GM21619 (cell line): Measurements from ENCODE around the gene FAM53B.
A peak's percentile ranks its signal among the peaks of the same experiment; 100 is the strongest.

ENCODE experiments used
- ATAC-seq: cut with Tn5 transposase; IDR thresholded peaks from one replicate; pipeline ENCODE4 v1.9.1; 2021; ENCODE audit not compliant: unreplicated experiment

The FAM53B gene

GRCh38 chr10:124652200-124652599 is 92.0 kb downstream of the FAM53B start:
- ATAC-seq, result no peak

GRCh38 chr10:124651402-124651891 is 92.7 kb downstream of the FAM53B start:
- no peak for ATAC-seq

GRCh38 chr10:124650820-124651401 is 93.3 kb downstream of the FAM53B start:
- peak; percentile 38 for ATAC-seq

- ATAC-seq, result no peak
Observed at GRCh38 chr10:124650263-124650662, 93.9 kb downstream of the FAM53B start.

GRCh38 chr10:124649214-124649613 is 95.0 kb downstream of the FAM53B start:
- ATAC-seq, result no peak

- no peak for ATAC-seq
Observed at GRCh38 chr10:124648738-124649137, 95.4 kb downstream of the FAM53B start.

- ATAC-seq, result no peak
Observed at GRCh38 chr10:124648131-124648475, 96.1 kb downstream of the FAM53B start.

- peak; percentile 56 for ATAC-seq
Observed at GRCh38 chr10:124647421-124648130, 96.6 kb downstream of the FAM53B start.

GRCh38 chr10:124646483-124647352 is 97.5 kb downstream of the FAM53B start:
- ATAC-seq, result no peak

- no peak for ATAC-seq
Observed at GRCh38 chr10:124645467-124646095, 98.6 kb downstream of the FAM53B start.

- ATAC-seq, result no peak
Observed at GRCh38 chr10:124644771-124645415, 99.3 kb downstream of the FAM53B start.

- ATAC-seq, result no peak
Observed at GRCh38 chr10:124644236-124644635, 99.9 kb downstream of the FAM53B start.

GRCh38 chr10:124643330-124644009 is 100.7 kb downstream of the FAM53B start:
- no peak for ATAC-seq

GRCh38 chr10:124642088-124642710 is 102.0 kb downstream of the FAM53B start:
- ATAC-seq, result no peak

- ATAC-seq, result peak; percentile 44
Observed at GRCh38 chr10:124641282-124642087, 102.7 kb downstream of the FAM53B start.

GRCh38 chr10:124640538-124641231 is 103.5 kb downstream of the FAM53B start:
- peak; percentile 64 for ATAC-seq

- ATAC-seq, result no peak
Observed at GRCh38 chr10:124640056-124640455, 104.1 kb downstream of the FAM53B start.

- no peak for ATAC-seq
Observed at GRCh38 chr10:124639646-124640045, 104.5 kb downstream of the FAM53B start.
